ENCODE results near the gene SMAGP. TPM values are rescaled to one million over a fixed set of nuclear protein-coding genes. Genes with fewer than 3 reads are reported as not detected.
A peak's percentile ranks its signal among the peaks of the same experiment; 100 is the strongest.

Gene SMAGP
- total and polyA plus RNA-seq, 2 of the 13 experiments (the other 11 are each of a cell fraction or from before 2014, with no cell fraction given), result 9.2 TPM

GRCh38 chr12:51270067-51270950, at the start of gene SMAGP (continued):
- TF ChIP-seq LCORL (IDR thresholded peaks at IDR 0.05) (no peak), LCORL (CRISPR knock-in tag; IDR thresholded peaks at IDR 0.05) (0 out of 2 replicates have a peak, but pooled peaks have one; percentile 33), EEA1 (CRISPR knock-in tag; IDR thresholded peaks at IDR 0.05; ENCODE audit: borderline replicate concordance) (no peak), ZFAT (CRISPR knock-in tag; conservative IDR thresholded peaks at IDR 0.05) (no peak), E2F1 (CRISPR knock-in tag; IDR thresholded peaks at IDR 0.05) (no peak), KLF16 (CRISPR knock-in tag; IDR thresholded peaks at IDR 0.05) (0 out of 4 replicates have a peak, but pooled peaks of 1 of the 2 experiments have one; percentile 37), SP1 (IDR thresholded peaks at IDR 0.05) (no peak), SP1 (CRISPR knock-in tag; IDR thresholded peaks at IDR 0.05) (no peak), BHLHE40 (IDR thresholded peaks at IDR 0.05; ENCODE audit: low read length) (no peak), CBFB (CRISPR knock-in tag; IDR thresholded peaks at IDR 0.05) (0 out of 2 replicates have a peak, but pooled peaks have one; percentile 4), HMG20B (CRISPR knock-in tag; conservative IDR thresholded peaks at IDR 0.05) (0 out of 2 replicates have a peak, but pooled peaks have one; percentile 8), PITX1 (CRISPR knock-in tag; IDR thresholded peaks at IDR 0.05) (no peak), ZNF543 (CRISPR knock-in tag; IDR thresholded peaks at IDR 0.05) (0 out of 2 replicates have a peak, but pooled peaks have one; percentile 41), HDAC6 (IDR thresholded peaks at IDR 0.05; ENCODE audit: low read depth, low read length) (no peak), ZNF75D (CRISPR knock-in tag; IDR thresholded peaks at IDR 0.05; ENCODE audit: borderline replicate concordance) (no peak), RBFOX2 (IDR thresholded peaks at IDR 0.05; ENCODE audit: low read depth, low read length) (peak; percentile 74), ARNT2 (CRISPR knock-in tag; IDR thresholded peaks at IDR 0.05; ENCODE audit: low read depth) (peak; percentile 78), FIP1L1 (IDR thresholded peaks at IDR 0.05; ENCODE audit: borderline replicate concordance, insufficient read depth, low read depth, low read length) (no peak), RARA (CRISPR knock-in tag; IDR thresholded peaks at IDR 0.05) (no peak), ZFP62 (CRISPR knock-in tag; IDR thresholded peaks at IDR 0.05) (no peak), NFAT5 (CRISPR knock-in tag; IDR thresholded peaks at IDR 0.05) (no peak; the same call in 1 of the 2 replicates), FOXC1 (CRISPR knock-in tag; IDR thresholded peaks at IDR 0.05; ENCODE audit: borderline replicate concordance) (peak; percentile 45; the same call in 1 of the 2 replicates), ZFP36L1 (CRISPR knock-in tag; IDR thresholded peaks at IDR 0.05) (peak; percentile 59; the same call in 1 of the 2 replicates), MLX (CRISPR knock-in tag; IDR thresholded peaks at IDR 0.05) (no peak)

Measured in HepG2 (cell line).